ENCODE measurements around the gene NTMT1. TPM values are rescaled to one million over a fixed set of nuclear protein-coding genes. Genes with fewer than 3 reads are reported as not detected.

The NTMT1 gene
- total RNA-seq, 1 donor from 2014 or later = 30.7 TPM

- no peak for DNase-seq (ENCODE audit: low spot score in 2 of 2, unreplicated experiment in 2 of 2)
- Mint-ChIP-seq H3K36me3 (no peaks in the 10 kb centered on the region), H3K9me3 (no peaks in the 10 kb centered on the region), H3K27me3 (ENCODE audit: low read depth) (no peaks in the 10 kb centered on the region), H3K4me1 (peaks cover 26% of the 10 kb centered on the region), H3K4me3 (no peak overlapping the region), H3K27ac (no peak overlapping the region)
- TF ChIP-seq CTCF (IDR thresholded peaks at IDR 0.05; ENCODE audit: unreplicated experiment) = no peak
These were observed 43.1 kb upstream of the NTMT1 start for GRCh38 chr9:129582855-129583254.

- no peak for DNase-seq (ENCODE audit: low spot score in 2 of 2, unreplicated experiment in 2 of 2)
- Mint-ChIP-seq H3K4me1 (peaks cover 30% of the 10 kb centered on the region), H3K4me3 (no peak overlapping the region), H3K27ac (no peak overlapping the region), H3K36me3 (no peaks in the 10 kb centered on the region), H3K27me3 (ENCODE audit: low read depth) (no peaks in the 10 kb centered on the region), H3K9me3 (no peaks in the 10 kb centered on the region)
- no peak for TF ChIP-seq CTCF (IDR thresholded peaks at IDR 0.05; ENCODE audit: unreplicated experiment)
These were observed 42.5 kb upstream of the NTMT1 start for GRCh38 chr9:129583308-129584038.

GRCh38 chr9:129584136-129584535 is 41.8 kb upstream of the NTMT1 start:
- Mint-ChIP-seq H3K9me3 (no peaks in the 10 kb centered on the region), H3K4me3 (no peak overlapping the region), H3K27ac (peak overlapping the region; percentile 76), H3K27me3 (ENCODE audit: low read depth) (no peaks in the 10 kb centered on the region), H3K4me1 (peaks cover 35% of the 10 kb centered on the region), H3K36me3 (no peaks in the 10 kb centered on the region)
- TF ChIP-seq CTCF (IDR thresholded peaks at IDR 0.05; ENCODE audit: unreplicated experiment) = no peak
- no peak for DNase-seq (ENCODE audit: low spot score in 2 of 2, unreplicated experiment in 2 of 2)

- H3K4me3 Mint-ChIP-seq = no peak overlapping the region
- H3K9me3 Mint-ChIP-seq = no peaks in the 10 kb centered on the region
- peak overlapping the region; percentile 76 for H3K27ac Mint-ChIP-seq
- peaks cover 35% of the 10 kb centered on the region for H3K4me1 Mint-ChIP-seq
- no peaks in the 10 kb centered on the region for H3K36me3 Mint-ChIP-seq
- no peak for DNase-seq (ENCODE audit: low spot score in 2 of 2, unreplicated experiment in 2 of 2)
- no peak for TF ChIP-seq CTCF (IDR thresholded peaks at IDR 0.05; ENCODE audit: unreplicated experiment)
- no peaks in the 10 kb centered on the region for H3K27me3 Mint-ChIP-seq (ENCODE audit: low read depth)
These were observed 40.6 kb upstream of the NTMT1 start for GRCh38 chr9:129585352-129585751.

GRCh38 chr9:129586245-129586644 is 39.7 kb upstream of the NTMT1 start:
- no peaks in the 10 kb centered on the region for H3K9me3 Mint-ChIP-seq
- peaks cover 40% of the 10 kb centered on the region for H3K4me1 Mint-ChIP-seq
- no peaks in the 10 kb centered on the region for H3K27me3 Mint-ChIP-seq (ENCODE audit: low read depth)
- no peak overlapping the region for H3K4me3 Mint-ChIP-seq
- DNase-seq (ENCODE audit: low spot score in 2 of 2, unreplicated experiment in 2 of 2) = no peak
- TF ChIP-seq CTCF (IDR thresholded peaks at IDR 0.05; ENCODE audit: unreplicated experiment) = no peak
- no peaks in the 10 kb centered on the region for H3K36me3 Mint-ChIP-seq
- H3K27ac Mint-ChIP-seq = peak overlapping the region; percentile 73

Measured in mesothelial cell of epicardium (in vitro differentiated cells).